ENCODE results near the gene SAMD13.

The SAMD13 gene, protein sequence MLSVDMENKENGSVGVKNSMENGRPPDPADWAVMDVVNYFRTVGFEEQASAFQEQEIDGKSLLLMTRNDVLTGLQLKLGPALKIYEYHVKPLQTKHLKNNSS

GRCh38 chr1:84301004-84301784, at the start of gene SAMD13:
SAMD13 (plus strand) TSS chr1:84301708; CDS start chr1:84303235, 1,527 bp downstream.
- DNase-seq (ENCODE audit: low spot score), result peak; percentile 32
- TF ChIP-seq, protein P1, sequence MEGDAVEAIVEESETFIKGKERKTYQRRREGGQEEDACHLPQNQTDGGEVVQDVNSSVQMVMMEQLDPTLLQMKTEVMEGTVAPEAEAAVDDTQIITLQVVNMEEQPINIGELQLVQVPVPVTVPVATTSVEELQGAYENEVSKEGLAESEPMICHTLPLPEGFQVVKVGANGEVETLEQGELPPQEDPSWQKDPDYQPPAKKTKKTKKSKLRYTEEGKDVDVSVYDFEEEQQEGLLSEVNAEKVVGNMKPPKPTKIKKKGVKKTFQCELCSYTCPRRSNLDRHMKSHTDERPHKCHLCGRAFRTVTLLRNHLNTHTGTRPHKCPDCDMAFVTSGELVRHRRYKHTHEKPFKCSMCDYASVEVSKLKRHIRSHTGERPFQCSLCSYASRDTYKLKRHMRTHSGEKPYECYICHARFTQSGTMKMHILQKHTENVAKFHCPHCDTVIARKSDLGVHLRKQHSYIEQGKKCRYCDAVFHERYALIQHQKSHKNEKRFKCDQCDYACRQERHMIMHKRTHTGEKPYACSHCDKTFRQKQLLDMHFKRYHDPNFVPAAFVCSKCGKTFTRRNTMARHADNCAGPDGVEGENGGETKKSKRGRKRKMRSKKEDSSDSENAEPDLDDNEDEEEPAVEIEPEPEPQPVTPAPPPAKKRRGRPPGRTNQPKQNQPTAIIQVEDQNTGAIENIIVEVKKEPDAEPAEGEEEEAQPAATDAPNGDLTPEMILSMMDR (IDR thresholded peaks at IDR 0.05; ENCODE audit: borderline replicate concordance, control extremely low read depth, extremely low read depth, insufficient read depth, missing control alignments), result no peak
- in situ Hi-C loops (cut with MboI; ENCODE audit: low sequenced_read_pairs, unreplicated experiment), result no loop called here

DNA sequence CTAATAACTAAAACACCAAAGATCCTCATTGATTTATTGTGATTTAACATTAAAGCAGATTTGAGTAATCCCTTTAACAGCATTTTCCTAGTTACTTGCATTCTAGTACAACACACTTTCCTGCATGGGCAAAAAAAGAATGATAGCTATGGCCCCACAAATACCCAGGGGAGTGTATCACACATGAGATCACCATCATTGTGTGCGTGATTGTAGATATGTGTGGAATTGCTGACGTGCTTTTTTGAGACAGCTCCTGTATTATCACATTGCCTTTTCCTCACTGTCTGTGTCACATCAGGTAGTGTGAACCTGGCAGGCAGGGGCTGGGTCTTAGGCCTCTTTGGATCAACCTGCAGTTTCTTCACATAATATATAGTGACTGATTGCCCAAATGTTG, 48.5 kb upstream of the SAMD13 start:
- DNase-seq (ENCODE audit: low spot score), result no peak
- TF ChIP-seq, protein P1 (IDR thresholded peaks at IDR 0.05; ENCODE audit: borderline replicate concordance, control extremely low read depth, extremely low read depth, insufficient read depth, missing control alignments), result no peak
- in situ Hi-C loops (cut with MboI; ENCODE audit: low sequenced_read_pairs, unreplicated experiment), result no loop called here

DNA sequence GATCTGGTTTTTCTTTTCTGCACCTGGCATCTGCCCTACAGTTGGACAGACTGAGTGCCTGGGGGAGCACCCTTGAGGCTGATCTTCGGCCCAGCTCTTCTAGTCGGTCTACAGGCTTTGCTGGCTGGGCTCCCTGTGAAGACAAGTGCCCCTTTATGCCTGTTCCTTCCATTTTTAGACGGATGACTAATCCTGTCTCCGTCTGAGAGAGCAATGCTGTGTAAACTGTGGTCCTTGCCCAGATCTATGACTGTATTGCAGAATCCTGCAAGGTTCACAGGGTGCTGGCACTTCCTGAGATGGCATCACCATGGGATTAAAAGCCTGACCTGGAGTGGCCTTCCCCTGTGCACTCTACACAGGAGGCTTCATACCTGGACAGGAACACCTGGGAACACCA, 47.6 kb upstream of the SAMD13 start:
- in situ Hi-C loops (cut with MboI; ENCODE audit: low sequenced_read_pairs, unreplicated experiment), result no loop called here
- DNase-seq (ENCODE audit: low spot score), result no peak
- TF ChIP-seq, protein P1 (IDR thresholded peaks at IDR 0.05; ENCODE audit: borderline replicate concordance, control extremely low read depth, extremely low read depth, insufficient read depth, missing control alignments), result no peak

- DNase-seq (ENCODE audit: low spot score), result no peak
- TF ChIP-seq, protein P1 (IDR thresholded peaks at IDR 0.05; ENCODE audit: borderline replicate concordance, control extremely low read depth, extremely low read depth, insufficient read depth, missing control alignments), result no peak
- in situ Hi-C loops (cut with MboI; ENCODE audit: low sequenced_read_pairs, unreplicated experiment), result no loop called here
Observed at GRCh38 chr1:84254703-84255238, 46.7 kb upstream of the SAMD13 start.

DNA sequence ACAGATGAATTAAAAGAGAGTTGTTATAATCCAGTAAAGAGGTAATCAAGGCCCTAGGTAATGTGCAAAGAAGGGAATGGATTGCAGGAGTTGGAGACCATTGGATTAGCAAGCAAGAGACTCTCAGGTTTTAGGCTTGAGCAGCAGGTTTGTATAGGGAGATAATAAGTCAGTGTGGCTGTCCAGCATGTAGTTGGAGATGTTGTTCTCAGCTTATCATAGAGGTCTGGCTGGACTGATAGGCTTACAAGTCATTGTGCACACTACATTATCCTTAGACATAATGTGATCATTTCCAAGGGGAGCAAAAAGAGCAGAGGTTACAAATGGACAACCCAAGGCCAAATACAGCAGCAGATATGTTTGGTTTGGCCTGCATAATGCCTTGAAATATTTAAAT, 45.9 kb upstream of the SAMD13 start:
- no peak for DNase-seq (ENCODE audit: low spot score)
- in situ Hi-C loops (cut with MboI; ENCODE audit: low sequenced_read_pairs, unreplicated experiment), result no loop called here
- TF ChIP-seq, protein P1 (IDR thresholded peaks at IDR 0.05; ENCODE audit: borderline replicate concordance, control extremely low read depth, extremely low read depth, insufficient read depth, missing control alignments), result no peak

- TF ChIP-seq, protein P1 (IDR thresholded peaks at IDR 0.05; ENCODE audit: borderline replicate concordance, control extremely low read depth, extremely low read depth, insufficient read depth, missing control alignments), result no peak
- no peak for DNase-seq (ENCODE audit: low spot score)
- in situ Hi-C loops (cut with MboI; ENCODE audit: low sequenced_read_pairs, unreplicated experiment), result no loop called here
Observed at GRCh38 chr1:84257617-84258016, 43.9 kb upstream of the SAMD13 start.

All from GM13976 (cell line).